AG04450 (cell line): ENCODE data around the gene SEC23B. TPM values are rescaled to one million over a fixed set of nuclear protein-coding genes. Genes with fewer than 3 reads are reported as not detected.

Experiments used
- CTCF ChIA-PET: fragments of 300-600, 350-600 bp; formaldehyde crosslinking; extraction: SDS; loops from one replicate; lab custom pipeline; 2022; ENCODE audit warnings: antibody characterized with exemption, inconsistent platforms; lab: Charles Lee
- POLR2A ChIA-PET: fragments of 350-600 bp; formaldehyde crosslinking; extraction: SDS; loops from one replicate; lab custom pipeline; 2021; ENCODE audit warnings: antibody characterized with exemption, inconsistent platforms; lab: Yijun Ruan, JAX
- DNase-seq: peaks from one replicate; pipeline ENCODE4 v3.0.0-alpha.2; 2011; ENCODE audit warnings: low read depth, low spot score
- H3K27ac ChIP-seq: one replicate; pipeline ENCODE4 v1.5.1; 2012; ENCODE audit warnings: low read depth, low read length, control low read depth
- H3K27me3 ChIP-seq: one replicate; pipeline ENCODE4 v1.6.0; 2012; ENCODE audit warnings: low read length; ENCODE audit not compliant: control insufficient read depth, insufficient read depth
- H3K4me3 ChIP-seq: 2 replicates; pipeline ENCODE4 v1.5.1; 2011; ENCODE audit warnings: mild to moderate bottlenecking, low read depth, low read length, control low read depth
- H3K9me3 ChIP-seq: 2 replicates; pipeline ENCODE4 v1.5.1; 2012; ENCODE audit warnings: low read length; ENCODE audit not compliant: control insufficient read depth, insufficient read depth
- CTCF ChIP-seq: IDR thresholded peaks from 2 replicates; pipeline ENCODE4 v1.5.1; 2011; ENCODE audit warnings: low read depth, low read length, control low read depth, inconsistent platforms
- polyA minus RNA-seq: library from RNA; depleted of rRNA, polyadenylated mRNA; stranded (reverse); fragments of >200 nt; gene quantifications from 2 replicates; pipeline ENCODE4 v1.2.3, GENCODE V29; 2011; rRNA and poly(A)+ RNA removed
- polyA plus RNA-seq: library from polyadenylated mRNA; depleted of rRNA; stranded (reverse); fragments of >200 nt; gene quantifications from 2 replicates; pipeline ENCODE4 v1.2.3, GENCODE V29; 2011; rRNA removed

The SEC23B gene
- polyA plus RNA-seq (57.5 and 58.2 TPM in 2 replicates), polyA minus RNA-seq (50.8 and 51.5 TPM in 2 replicates)

- CTCF ChIA-PET, result interaction anchor here (0.5 to 1.8 kb wide), 4 partner anchors 9 to 1487 kb away, joined by 3 to 8 read pairs (median 4); partner anchors contain the start of gene RBBP9
- TF ChIP-seq CTCF, result no peak
- POLR2A ChIA-PET, result interaction anchor here (0.6 to 2.4 kb wide), 8 partner anchors 8 to 1009 kb away, joined by 3 to 21 read pairs (median 4); partner anchors contain the start of genes DZANK1, MGME1, POLR3F and RBBP9
- Histone ChIP-seq H3K27me3 (no peaks in the 10 kb centered on the region), H3K27ac (peak within 1 kb of the TSS; percentile 98), H3K4me3 (peak within 1 kb of the TSS; percentile 90), H3K9me3 (no peaks in the 10 kb centered on the region; the same call in 1 of the 2 replicates)
- peak; percentile 92 for DNase-seq
These were observed at the start of gene SEC23B for GRCh38 chr20:18507218-18508191. Gene SEC23B, plus strand, starts transcription at chr20:18507940. Its CDS starts 2,896 bp downstream, at chr20:18510836.

DNA sequence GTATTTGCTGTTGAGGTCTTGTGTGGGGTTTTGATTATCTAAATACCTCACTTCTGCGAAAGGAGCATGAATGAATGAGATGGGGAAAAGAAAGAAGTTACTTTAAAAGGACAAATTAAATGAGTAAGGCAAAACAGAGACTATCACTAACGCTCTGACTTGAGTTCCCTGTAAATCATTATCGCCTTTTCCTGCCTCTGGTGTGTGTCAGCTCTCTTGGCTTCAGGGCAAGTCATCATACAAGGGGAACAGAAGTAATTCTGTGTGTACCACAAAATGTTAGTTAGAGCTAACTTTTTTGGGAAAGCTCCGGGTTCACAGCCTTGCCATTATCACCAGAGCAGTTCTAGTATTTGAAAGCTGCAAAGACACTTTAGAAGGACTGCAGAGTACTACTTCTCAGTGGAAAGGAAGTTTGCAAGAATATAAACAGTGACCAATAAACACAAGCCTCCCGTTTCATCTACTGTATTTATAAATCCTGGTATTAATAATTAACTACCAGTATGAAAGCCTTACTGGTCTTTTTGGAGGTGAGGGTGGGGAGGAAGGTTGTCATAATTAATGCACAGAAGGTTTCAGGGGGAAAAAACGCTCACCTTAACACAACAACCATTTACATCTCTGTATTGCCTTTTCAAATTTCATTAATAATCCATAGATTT lies 42.1 kb upstream of the SEC23B start:
- CTCF ChIA-PET, result interaction anchor here (0.8 to 1.4 kb wide), 2 partner anchors 32 to 122 kb away, joined by 4 to 5 read pairs; partner anchors contain the start of genes DTD1 and RBBP9
- no peak overlapping the region for H3K27ac ChIP-seq
- no peaks in the 10 kb centered on the region; the same call in 1 of the 2 replicates for H3K9me3 ChIP-seq
- no peak for TF ChIP-seq CTCF
- no peaks in the 10 kb centered on the region for H3K27me3 ChIP-seq
- H3K4me3 ChIP-seq, result no peak overlapping the region
- no peak for DNase-seq
- POLR2A ChIA-PET, result interaction anchor here (2.1 kb wide), 1 partner anchor 42 kb away, joined by 18 read pairs; the partner anchor contains the start of gene SEC23B

DNA sequence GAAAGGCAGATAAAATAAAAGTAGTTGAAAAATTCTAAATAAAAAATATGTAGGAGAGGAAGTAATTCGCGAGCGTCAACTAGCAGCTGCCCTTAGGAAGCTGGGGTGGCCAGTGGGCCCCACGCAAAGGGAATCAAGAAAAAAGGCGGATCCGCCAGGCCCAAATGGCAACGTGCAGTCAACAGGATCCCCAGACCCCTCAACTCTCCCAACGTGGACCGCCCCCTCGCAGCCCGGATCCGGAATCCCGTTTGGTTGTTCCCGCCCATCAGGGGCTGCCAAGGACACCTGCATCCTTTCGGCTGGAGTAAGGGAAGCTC lies 41.2 kb upstream of the SEC23B start:
- Histone ChIP-seq H3K9me3 (no peaks in the 10 kb centered on the region; the same call in 1 of the 2 replicates), H3K27ac (peak overlapping the region; percentile 13), H3K27me3 (no peaks in the 10 kb centered on the region), H3K4me3 (peak overlapping the region; percentile 88)
- TF ChIP-seq CTCF, result no peak
- CTCF ChIA-PET, result interaction anchor here (0.7 to 1.4 kb wide), 3 partner anchors 31 to 962 kb away, joined by 3 to 8 read pairs (median 5); partner anchors contain the start of gene RBBP9
- no peak for DNase-seq
- POLR2A ChIA-PET, result interaction anchor here (0.5 to 2.1 kb wide), 5 partner anchors 12 to 234 kb away, joined by 3 to 18 read pairs (median 4); partner anchors contain the start of genes RBBP9 and SEC23B

- peak within 1 kb of the TSS; percentile 94 for H3K27ac ChIP-seq
- CTCF ChIA-PET, result interaction anchor here (0.7 to 1.4 kb wide), 3 partner anchors 31 to 963 kb away, joined by 3 to 8 read pairs (median 5); partner anchors contain the start of gene RBBP9
- no peak for TF ChIP-seq CTCF
These were observed 40.6 kb upstream of the SEC23B start, which contains the start of the genes DZANK1 and POLR3F for GRCh38 chr20:18466894-18467730. Gene DZANK1, minus strand, starts transcription at chr20:18467030. Its CDS starts 1,672 bp downstream, at chr20:18465358. Gene POLR3F, plus strand, starts transcription at chr20:18467390. Its CDS starts 117 bp downstream, at chr20:18467507.

More at GRCh38 chr20:18466894-18467730, 40.6 kb upstream of the SEC23B start, which contains the start of the genes DZANK1 and POLR3F:
- Histone ChIP-seq H3K9me3 (no peaks in the 10 kb centered on the region; the same call in 1 of the 2 replicates), H3K27me3 (no peaks in the 10 kb centered on the region), H3K4me3 (peak within 1 kb of the TSS; percentile 88)
- peak; percentile 90 for DNase-seq
- POLR2A ChIA-PET, result interaction anchor here (0.5 to 2.1 kb wide), 6 partner anchors 11 to 336 kb away, joined by 3 to 18 read pairs (median 6); partner anchors contain the start of genes RBBP9 and SEC23B
